HG02623 (cell line): ENCODE results near the gene SH2D6.
"Not testable (repeated sequence)": the region's sequence is repeated elsewhere in the genome, so short reads cannot be mapped to it uniquely, and the experiment has no call there.

Experiments used
- ATAC-seq: cut with Tn5 transposase; IDR thresholded peaks from one replicate; pipeline ENCODE4 v1.9.1; 2021; ENCODE audit warnings: moderate library complexity; ENCODE audit not compliant: unreplicated experiment

SH2D6 gene

DNA sequence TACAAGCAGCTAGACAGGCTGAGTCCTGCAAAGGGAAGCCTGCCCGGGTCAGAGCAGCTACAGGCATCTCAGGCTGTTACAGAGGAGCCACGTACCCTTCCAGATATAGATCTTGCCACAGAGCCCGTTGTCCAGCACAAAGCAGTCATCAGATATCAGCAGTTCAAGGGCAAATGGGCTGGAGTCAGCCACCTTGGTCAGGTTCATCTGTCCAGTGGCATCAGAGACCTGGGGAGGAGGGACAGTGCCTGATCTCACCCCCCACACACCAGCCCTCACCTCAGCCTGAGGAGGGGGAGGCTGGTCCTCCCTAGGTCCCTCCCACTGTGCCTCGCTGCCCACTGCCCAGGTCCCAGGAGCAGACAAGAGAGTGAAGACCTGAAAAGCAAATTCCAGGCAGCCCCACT is 20.6 kb upstream of the SH2D6 start:
- ATAC-seq = no peak

DNA sequence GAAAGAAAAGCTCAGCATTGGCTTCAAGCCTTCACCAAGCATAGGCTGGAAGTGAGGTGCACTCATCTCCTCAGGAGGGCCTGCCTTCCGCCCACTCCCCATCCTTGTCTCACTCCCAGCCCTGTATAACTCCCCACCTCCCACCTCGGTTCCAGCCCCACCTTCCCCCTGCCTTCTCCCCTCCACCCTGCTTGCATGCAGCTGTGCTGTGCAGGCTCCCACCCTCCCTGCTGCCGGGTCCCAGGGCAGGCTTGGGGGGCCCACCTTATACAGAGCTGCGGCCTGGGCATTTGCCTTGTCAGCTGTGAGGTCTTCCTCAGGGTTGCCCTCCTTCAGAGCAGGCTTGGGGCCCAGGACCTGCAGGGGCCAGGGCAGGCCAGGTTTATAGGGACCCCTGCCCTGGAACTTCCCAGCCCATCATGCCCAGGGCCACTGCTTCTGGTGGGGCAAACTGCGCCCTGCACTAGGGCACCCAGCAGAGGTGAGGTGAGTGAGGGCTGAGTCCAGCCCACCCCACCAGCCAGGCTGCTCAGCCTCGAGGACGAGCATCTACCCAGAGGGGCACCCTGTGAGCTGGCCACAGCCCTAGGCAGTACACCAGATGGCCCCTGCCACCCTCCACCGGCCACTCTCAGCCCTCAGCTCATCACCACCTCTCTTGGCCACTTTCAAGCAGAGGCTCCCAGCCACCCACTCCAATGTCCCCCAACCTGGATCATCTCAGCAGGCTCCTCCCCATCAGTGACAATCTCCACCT is 19.9 kb upstream of the SH2D6 start:
- no peak for ATAC-seq

DNA sequence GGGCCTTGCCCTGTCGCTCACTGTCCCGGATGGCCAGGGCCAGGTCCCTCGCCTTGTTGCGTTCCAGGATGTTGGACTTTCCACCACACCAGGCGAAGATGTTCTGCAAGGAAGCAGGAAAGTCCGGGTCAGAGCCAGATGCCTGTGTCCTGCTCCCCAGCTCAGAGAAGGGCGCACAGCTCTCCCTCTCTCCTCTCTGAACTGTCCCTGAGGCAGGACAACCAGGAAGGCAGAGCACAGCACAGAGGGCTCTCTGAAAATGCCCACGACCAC is 19.4 kb upstream of the SH2D6 start:
- no peak for ATAC-seq

DNA sequence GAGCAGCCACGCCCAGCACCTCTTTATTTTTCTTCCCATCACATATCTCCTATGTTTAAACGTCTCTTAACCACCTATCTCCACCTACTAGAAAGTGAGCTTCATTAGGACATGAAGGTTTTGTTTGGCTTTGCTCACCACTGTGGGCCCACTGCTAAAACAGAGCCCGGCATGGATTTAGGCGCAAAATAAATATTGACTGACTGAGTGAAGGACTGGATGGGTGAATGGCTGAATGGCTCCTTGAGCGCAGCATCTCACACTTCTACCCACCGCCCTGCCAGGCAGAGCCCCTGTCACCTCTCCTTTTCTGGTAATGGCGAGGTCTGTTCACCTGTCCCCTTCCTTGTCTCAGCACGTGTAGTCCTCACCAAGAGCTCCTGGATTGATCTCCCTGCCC is 18.5 kb upstream of the SH2D6 start:
- no peak for ATAC-seq

DNA sequence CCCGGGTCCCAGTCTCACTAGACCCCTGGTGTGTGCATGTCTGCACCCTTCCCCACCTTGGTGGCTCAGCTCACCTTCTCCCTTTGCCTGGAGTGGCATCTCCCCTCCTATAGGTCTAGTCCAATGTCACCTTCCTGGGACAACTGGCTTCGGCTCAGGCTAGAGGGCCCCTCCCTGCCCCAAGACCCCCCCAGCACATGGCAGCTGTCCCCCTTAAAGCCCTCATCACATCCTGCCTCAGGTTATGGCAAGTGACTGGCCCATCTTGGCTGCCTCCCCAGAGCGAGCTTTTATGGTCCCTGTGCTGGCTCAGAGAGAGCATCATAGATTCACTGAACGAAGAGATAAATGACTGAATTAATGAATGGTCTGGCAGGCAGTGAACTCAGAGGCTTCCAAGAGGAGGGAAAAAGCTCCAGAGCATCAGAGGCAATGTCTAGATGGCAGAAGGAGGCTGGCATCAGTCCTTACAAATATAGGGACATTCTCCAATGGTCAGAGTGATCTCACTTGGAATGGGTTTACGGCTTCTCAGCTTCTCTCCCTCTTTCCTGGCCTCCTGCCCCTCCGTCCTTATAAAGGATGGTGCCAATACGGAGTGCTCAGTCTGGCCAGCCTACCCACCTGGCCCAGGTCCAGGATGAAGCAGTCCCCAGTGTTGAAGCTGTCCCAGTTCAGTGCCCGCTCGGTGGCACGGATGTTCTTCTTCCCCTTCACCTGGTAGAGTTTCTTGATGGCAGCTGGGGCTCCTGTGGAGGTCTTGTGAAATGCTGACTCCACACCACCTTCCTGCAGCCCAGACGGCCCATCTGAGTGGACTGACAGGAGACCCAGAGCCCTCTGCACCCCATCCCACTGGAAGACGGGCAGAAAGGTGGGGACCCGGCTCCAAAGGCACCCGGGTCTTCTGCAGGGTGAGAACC is 17.7 kb upstream of the SH2D6 start:
- no peak for ATAC-seq

DNA sequence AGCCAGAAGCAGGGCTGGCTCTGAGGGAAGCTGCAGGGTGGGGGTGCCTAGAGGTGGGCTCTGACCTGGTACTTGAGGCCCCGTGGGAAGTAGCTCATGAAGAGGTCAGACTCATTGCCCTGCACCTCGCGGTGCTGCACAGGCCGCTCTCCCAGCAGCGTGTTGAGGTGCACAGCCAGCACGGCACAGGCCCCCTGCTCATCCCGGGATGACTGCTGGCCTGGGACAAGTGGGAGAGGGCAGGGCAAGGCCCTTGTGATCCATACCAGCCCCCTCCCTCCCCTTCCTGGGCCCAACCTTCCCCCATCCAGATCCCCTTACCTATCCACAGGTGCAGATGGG is 17.1 kb upstream of the SH2D6 start:
- ATAC-seq = no peak

DNA sequence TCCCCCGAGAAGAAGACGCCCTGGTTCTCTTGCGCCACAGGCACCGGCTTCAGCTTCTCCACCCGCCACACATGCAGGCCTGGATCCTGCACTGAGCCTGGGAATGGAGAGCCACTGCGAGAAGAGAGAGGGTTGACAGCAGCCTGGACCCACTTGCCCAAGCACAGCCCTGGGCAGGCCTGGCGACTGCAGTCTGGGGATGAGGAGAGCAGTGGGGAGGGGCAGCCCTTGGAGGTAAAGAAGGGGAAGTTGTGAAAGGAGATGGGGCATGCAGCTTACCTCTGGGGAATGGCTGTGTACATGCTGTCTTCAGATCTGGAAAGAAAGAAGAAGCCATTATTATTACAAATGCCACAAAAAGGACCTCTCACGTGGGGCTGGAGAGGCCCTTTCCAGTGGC is 16.7 kb upstream of the SH2D6 start:
- ATAC-seq = no peak

DNA sequence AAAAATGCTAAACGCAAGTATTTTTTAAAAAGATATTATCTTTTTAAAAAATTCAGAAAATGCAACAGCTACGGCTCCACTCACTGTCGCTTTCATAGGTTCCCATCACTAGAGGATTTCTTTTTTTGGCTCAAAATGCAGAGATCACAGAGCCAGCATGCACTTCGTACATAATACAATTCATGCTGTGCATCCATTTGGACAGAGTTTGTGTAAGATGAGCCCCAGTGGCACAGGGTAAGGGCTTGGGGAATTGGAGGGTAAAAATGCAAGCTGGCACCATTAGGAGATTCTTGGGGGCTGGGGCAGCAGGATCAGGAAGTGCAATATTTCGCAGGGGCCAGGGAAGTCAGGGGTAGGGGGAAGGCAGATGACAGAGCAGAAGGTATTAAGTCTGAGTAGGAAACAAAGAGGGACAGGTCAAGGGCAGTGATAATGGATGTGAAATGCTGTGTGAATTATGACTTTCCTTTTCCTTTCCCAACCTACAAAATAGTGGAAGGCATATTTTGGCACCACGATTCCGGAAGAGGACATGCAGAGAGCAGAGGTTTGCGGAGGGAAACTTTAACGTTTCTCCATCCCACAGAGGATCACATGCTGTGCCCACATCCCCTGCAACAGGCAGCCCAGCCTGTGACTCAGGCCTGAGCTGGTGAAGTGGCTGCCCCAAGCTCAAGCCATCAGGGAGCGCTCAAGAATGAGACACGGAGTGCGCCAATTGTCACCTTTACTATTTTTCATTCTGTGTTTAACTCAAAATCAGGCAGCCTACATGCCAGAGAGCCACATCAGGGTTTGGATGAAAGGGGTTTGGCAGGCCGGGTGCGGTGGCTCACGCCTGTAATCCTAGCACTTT is 13.1 kb upstream of the SH2D6 start:
- ATAC-seq = peak; percentile 37

DNA sequence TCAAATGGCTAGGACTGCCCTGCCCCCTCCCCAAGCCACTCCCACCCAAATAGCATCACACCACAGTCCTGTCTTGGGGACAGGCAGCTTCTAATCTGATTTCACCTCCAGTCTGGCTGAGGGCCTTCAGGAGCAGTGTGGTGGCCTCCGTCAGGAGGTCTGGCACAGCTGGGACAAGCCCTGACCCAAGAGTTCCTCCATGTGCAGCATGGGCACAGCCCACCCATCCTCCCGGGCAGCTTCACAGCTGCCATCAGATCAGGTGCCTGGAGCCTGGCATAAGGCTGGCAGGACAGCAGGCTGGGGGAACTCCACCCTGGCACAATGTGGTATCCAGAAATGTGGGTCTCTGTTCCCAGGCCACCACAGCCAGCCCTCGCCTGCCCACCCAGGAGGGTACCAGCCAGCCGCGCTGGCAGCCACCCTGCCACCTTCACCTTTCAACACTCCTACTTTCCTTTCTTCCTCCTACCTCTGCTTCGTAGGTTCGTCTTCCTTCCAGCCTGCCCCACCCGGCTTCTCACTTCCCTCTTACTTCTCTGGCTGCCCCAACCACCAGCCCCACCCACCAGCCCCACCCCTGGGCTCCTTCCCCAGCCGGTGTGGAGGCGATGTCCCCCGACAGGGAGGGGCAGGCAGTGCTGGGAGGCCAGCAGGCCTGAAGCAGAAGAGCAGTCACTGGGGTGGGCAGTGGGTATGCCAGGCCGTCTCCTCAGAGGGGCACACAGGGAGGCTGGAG is 8.5 kb upstream of the SH2D6 start, which contains the start of gene CAPG:
TSS of gene CAPG (minus strand) at position 522 of the 739 bp plus-strand sequence. CDS start 8,221 bp downstream, outside the sequence.
- peak; percentile 60 for ATAC-seq

DNA sequence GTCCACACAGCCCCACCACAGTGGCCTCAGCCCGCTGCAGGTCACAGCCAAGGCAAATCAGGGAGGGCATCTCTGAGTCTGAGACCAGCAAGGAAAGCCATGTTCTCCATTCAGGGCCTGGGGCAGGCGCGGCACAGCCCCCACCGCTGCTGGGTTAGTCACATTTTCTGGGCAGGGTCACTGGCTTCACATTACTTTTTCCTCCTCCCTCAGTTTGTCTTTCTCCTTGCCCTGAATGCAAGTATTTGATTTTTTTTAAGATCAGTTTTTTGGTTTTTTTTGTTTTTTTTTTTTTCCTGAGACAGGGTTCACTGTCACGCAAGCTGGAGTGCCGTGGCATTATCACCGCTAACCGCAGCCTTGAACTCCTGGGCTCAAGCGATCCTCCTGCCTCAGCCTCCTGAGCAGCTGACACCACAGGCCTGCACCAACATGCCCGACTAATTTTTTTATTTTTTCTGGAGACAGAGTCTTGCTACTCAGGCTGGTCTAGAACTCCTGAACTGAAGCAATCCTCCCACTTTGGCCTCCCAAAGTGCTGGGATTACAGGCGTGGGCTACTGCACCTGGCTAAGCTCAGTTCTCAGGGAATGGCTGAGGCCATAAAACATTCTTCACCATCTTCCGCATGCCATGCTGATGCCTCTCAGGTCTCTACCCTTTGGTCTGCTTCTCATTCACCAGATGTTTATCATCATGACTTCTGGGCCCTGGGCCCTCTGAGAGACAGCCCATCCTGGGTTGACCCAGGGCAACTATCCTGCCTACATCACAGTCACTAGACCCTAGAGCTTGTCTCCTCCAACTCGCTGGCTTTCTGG is 7.7 kb upstream of the SH2D6 start:
- no peak for ATAC-seq

DNA sequence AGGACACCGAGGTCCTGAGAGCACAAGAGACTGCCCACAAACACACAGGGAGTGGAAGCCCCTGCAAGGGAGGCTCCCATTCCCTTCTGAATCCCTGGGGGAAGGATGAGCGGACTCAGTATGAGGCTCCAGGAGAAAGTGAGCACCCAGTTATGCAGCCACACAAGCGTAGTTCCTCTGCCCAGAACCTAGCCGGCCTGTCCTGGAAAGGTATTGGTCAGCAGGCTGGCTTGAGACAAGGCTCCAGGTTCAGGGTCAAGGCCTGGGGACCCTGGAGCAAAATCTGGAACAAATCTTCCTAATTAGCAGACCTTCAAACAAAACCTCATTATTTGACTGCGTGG is 7.1 kb upstream of the SH2D6 start:
- no peak for ATAC-seq

DNA sequence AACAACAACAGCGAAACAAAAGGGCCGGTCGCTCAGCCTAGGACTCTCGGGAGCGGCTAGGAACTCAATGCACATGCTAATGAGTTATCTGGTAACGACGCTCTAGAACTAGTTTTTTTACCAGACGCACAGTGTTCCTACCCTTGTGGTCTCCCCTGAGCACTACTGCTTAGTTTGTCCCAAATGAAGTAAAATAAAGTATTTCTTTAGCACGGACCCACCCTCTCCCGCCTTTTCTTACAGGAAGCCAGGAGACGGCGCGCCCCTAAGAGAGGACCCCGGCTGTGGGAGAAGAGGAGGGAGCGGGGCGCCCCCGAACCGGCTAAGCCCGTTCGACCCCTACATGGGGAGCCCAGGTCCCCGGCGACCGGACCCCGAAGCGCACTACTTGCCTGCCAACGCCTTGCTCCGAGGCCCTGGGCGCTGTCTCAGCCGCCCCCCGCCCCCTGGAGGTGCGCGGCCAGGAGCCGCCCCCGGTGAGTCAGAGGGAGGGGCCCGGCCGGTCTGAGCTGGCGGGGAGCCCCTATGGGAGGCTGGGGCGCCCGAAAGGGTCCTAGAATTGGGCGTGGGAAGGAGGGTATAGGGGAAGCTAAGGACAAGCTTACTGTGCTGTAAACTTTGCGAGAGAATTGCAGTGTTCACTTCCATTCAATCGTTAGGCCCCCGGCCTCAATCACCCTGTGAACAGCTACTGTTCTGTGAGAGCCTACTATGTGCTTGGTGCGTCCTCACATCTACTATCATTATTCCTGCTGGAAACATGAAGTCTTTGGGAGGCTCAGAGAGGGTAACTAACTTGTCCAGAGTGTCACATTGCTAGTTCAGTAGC is 4.7 kb upstream of the SH2D6 start:
- no peak for ATAC-seq

DNA sequence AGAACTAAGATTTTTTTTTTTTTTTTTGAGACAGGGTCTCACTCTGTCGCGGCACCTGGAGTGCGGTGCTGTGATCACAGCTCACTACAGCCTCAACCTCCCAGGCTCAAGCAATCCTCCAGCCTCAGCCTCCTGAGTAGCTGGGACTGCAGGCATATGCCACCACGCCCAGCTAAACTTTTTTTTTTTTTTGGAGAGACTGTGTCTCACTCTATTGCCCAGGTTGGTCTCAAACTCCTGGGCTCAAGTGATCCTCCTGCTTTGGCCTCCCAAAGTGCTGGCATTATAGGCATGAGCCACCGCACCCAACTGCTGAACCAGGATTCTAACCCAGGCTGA is 4.1 kb upstream of the SH2D6 start:
- not testable (repeated sequence) for ATAC-seq

DNA sequence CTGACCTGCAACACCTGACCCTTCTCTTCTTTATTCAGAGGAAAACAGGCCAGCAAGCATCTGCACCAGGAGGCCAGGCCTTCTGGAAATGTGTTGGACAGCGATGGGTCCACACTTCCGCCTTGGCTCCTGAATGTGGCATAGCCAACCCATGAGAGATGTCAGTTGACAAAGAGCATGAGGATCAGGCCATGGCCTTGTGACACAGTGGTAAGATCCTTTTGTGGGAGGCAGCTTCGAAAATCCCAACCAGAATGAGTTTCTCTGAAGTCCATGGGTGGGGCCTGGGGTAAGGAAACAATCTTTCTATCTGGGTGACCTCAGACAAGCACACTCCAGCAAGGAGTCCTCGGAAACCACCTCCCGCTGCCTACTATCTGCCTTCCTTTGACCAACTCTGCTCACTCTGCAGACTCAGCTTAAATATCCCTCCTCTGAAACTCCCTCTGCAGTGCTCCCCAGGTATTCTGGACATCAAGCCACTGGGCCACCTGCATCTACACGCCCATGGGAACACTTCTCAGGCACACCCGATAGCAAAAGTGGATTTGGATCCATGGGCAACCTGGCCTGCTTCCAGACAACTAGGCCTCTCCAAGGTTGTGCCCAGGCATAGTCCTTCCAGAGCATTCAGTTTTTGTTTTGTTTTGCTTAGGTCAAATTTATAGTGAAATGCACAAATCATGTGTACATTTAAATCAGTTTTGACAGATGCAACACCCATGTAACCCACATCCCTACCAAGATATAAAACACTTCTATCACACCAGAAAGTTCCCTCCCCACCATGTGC is 3.6 kb upstream of the SH2D6 start:
- ATAC-seq = no peak

DNA sequence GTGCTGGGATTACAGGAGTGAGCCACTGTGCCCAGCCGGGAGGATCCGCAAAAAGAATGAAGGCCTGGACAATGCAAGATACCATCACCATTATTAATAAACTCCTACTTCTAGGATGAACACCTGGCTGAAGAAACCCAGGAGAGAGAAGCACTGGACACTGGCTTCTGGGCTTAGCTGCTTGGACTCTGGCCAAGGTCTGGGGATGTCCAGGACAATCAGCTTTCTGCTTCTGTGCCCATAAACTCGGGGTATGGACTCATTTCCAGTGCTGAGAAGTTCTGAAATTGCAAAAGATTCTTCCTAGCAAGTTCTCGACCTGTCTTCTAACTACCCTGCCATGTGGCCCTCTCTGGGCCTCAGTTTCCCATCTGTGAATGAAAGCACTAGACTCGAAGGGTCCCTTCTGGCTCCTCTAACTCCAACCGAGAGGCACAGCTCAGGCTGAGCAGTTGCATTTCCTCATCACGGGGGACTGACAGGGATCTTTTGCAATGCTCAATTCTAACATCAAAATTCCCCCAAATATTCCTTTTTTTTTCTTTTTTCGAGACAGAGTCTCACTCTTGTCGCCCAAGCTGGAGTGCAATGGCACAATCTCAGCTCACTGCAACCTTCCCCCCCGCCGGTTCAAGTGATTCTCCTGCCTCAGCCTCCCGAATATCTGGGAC is 2.4 kb upstream of the SH2D6 start:
- no peak for ATAC-seq

DNA sequence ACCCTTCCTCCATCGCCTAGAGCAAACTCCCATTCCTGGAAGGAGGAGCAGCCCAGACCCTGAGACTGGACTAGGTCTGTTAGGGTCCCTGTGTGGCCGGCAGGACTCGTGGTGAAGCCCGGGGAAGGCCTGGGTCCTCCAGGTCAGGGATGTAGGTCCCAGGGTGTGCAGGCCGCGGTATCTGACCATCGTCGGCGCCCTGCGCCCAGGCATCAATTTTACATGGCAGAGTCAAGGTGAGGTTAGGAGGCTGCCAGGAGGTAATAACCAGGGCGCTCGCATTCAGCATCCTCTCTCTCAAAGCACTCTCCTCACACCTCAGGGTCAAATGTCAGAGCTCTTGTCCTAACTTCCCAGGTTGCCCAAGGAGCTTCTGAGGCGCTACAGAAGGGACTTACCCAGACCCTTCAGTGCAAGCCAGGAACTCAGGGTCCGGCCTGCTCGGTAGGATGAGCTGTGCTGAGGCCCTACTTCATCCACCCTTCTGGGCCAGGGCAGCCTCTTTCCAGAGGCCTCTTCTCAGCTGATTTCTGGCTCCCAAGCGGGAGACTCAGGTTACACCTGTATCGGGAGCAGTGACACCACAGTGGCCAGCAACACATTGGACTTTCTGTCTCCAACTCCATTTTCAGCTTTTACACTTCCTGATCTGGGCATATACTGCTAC is 628 bp downstream of the SH2D6 start:
- no peak for ATAC-seq

DNA sequence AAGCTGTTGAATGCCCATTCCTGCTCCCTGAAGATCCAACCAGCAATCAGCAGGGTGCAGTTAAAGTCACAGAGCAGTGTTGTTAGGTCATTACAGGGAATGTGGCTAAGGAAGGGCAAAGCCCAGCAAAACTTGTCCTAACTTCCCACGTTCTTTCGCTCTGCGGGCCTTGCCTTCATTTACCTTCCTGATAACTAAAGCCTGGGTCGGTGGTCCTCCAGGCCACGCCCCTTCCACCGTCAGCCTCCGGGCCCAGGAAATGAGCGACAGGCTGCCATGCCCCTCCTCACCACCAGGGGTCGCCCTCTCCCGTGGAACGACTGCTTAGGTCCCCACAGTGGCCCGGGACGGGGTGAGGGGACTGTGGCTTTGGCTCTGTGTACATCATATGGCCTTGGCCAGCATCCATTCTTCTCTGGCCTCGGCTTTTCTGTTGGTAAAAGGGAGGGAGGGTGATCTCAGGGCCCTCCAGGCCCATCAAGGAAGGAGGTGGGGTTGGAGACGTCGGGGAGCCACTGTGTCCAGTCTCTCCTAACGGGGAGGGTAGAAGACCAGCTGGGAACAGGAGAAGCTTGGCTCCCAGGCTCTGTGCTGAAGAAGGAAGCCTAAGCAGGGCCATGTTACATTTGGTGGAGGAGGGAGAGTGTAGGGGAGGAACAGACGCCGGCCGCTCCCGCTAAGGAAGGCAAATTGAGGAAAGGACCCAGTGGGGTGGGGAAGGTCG is 2.2 kb downstream of the SH2D6 start:
- ATAC-seq = peak; percentile 59
